ENCODE measurements around the gene SEMA3C. TPM values are rescaled to one million over a fixed set of nuclear protein-coding genes. Genes with fewer than 3 reads are reported as not detected.
"Not testable (repeated sequence)": the region's sequence is repeated elsewhere in the genome, so short reads cannot be mapped to it uniquely, and the experiment has no call there.

Gene SEMA3C
- total RNA-seq, 1 experiment from 2014 or later = 136 TPM

DNA sequence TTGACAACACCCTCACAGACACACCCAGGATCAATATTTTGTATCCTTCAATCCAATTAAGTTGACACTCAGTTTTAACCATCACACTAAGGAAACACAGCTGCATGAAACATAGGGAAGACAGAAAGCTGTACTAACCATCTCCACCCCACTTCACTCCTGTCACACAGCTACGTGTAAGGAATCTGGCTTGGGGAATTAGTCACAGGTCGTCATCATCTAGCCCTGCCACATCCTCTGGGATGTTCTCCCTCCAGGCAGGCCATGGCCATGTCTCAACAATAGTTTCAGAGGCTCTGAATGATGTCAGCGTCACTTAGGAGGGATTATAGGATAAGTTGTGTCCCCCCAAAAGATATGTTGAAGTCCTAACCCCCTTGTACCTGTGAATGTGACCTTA is 10.8 kb upstream of the SEMA3C start:
- peak; percentile 59 for DNase-seq (ENCODE audit: low read depth)

DNA sequence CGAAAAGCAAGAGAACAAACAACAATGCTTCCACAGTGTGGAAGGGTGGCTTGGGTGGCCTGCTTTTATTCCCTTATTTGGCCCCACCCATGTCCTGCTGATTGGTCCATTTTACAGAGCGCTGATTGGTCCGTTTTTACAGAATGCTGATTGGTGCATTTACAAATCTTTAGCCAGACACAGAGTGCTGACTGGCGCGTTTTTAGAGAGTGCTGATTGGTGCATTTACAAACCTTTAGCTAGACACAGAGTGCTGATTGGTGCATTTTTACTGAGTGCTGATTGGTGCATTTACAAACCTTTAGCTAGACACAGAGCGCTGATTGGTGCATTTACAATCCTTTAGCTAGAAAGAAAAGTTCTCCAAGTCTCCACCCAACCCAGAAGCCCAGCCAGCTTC is 8.1 kb upstream of the SEMA3C start:
- DNase-seq (ENCODE audit: low read depth) = not testable (repeated sequence)

DNA sequence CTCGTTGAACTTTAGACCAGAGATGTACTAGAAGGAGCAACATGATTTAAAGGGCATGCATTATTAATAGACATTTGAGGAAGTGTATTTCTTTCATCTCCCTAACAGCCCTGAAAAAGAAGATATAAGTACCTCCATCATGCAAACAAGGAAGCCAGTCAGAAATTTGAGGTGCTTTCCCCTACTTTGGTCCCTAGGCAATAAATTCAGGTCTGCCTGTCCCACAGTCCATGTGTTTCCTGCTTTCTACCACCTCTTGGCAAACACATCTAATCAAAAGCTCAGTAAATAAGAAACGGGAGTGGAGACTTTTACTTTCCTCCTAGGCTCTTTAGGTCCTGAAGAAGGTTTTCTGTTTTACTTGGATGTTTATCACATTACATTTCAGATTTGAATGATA is 5.2 kb upstream of the SEMA3C start:
- DNase-seq (ENCODE audit: low read depth) = no peak

DNA sequence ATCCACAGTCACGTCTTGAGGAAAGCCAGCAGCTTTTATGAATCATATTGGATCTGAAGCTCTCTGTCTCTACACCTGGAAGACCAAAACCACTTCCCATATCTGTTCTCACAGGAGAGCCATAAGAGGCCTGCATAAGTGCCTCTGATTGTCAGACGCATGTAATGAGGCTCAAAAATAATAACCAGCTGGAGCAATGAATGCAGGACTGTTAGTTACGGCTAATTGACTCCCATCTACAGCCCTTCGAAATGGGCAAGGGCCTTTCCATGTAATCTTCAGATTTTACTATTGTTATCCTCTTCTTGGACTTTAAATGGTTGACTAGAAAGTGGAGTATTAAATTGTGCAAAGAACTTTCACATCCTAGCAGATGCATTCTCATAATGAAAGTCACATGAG is 4.4 kb upstream of the SEMA3C start:
- DNase-seq (ENCODE audit: low read depth) = no peak

DNA sequence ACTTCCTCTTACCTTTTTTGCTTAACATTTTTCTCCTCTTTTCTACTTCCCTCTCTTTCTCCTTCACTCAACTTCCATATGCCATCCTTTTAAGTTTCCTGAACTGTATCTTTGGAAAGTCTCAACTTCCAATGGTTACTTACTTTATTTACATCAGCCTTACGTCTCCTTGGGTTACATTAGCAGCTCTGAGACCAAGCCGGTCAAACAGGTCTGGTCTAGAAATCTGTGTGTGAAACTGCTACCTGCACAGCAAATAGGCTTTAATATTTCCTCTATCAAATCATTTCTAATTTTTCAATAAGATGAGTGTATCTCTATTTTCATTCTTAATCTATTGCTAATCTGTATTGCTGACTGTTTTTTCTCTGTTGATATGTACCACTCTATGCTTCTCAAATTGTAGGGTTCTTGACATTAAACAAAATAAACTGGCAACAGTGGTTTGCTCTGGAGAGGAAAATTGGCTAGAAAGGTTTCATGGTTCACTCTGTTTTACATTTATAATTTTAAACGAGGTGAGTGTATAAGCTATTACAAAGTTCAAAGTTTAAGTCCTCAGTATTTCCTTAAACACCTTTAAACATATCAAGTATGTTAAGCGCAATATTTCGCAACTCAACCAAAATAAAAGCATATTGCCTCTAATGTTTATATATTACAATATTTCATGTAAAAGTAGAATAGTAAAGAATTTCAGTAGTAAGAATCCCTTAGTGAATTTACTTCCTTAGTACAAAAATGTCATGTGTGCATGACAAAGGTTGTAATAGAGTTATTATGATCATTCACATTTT is 3.6 kb upstream of the SEMA3C start:
- DNase-seq (ENCODE audit: low read depth) = no peak

DNA sequence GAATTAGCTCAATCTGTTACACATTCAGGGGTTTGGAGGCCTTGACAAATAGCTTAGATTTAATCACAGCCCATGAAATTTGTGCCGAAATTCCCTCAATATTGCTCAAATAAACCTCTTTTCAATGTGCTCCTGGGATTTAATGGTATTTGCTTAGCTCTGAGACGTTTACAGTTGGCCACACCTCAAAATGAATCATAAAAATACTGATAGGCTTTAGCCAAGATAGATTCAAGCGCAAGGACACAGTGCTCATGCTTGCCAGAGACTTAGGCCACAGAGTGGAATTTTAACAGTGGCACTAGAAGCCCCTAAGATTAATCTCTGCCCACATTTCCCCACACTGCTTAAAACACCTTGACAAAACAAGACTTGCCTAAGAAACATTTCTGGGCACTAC is 2.3 kb upstream of the SEMA3C start:
- peak; percentile 23 for DNase-seq (ENCODE audit: low read depth)

DNA sequence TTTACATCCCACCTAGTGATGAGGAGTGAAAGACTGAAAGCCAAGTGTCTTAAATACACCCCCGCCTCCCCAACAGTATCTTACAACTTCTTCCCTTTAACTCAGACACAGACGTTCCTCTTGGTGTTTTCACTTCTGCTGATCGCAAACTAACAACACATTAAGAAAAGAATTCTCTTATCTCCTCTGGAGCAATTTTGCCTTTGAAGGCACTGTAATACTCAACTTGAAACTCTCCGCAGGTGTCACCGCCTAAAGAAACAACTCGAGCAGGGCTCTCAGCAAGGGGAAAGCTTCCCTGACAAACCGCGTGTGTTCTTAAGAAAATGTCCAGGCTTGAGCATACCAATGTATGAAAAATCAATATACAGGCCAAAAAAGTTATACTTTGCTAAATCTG is 452 bp downstream of the SEMA3C start:
- no peak for DNase-seq (ENCODE audit: low read depth)

DNA sequence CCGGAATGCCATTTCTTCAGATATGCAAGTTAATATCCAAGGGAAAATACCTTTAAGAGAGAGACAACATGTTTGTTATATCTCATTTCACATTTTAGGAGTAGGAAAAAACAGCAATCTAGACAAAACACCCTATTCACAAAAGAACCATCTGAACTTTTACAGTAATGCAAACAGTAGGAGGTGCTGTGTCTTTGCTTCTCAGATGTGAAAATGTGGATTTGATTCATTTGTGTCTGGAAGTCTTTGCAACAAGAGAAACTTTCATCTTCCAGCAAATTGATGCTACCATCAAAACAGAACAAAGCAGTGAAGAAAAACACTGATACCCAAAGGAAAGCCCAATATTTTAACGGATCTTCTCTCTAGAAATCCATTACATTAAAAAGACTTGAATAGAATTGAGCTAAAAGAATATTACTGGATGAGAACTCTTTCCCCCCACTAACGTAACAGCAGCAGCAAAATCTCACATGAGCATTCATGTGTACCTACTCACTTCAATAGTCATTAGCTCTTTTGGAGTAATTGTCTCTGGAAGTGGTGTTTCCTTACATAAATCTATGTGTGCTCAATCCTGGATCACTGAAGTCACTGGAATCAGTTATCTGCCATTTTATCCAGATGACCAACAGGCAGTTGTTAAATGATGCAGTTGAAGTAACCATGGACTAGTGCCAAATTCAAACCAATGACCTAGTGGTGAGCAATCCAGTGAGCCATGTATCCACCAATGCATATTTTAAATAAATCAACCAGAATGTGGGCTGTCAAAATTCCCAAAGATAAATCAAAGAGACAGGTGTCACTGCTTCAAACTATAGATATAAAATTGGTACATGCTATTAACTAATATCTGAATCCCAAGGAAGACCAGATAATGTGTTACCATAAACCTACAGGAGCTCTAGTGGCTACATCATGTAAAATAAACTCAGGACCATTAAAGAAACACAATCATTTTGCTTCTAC is 1.8 kb downstream of the SEMA3C start:
- DNase-seq (ENCODE audit: low read depth) = peak; percentile 90

DNA sequence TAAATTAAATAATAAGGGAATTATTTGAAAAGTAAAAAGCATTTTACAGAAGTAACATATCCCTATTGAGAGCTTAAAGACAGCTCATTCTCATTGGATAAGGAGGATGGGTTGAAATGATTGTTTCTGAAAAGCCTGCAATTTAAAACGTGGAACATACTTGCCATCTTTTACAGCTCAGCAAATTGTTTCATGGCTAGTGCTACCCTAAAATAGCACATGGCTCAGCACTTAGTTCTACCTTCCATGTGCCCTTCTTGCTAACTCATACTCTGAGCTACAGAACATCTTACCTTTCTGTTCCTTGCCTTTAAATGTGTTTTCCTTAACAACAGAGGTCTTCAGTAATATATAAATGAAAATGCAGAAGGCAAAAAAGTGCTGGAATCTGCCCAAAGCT is 8.6 kb downstream of the SEMA3C start:
- DNase-seq (ENCODE audit: low read depth) = no peak

DNA sequence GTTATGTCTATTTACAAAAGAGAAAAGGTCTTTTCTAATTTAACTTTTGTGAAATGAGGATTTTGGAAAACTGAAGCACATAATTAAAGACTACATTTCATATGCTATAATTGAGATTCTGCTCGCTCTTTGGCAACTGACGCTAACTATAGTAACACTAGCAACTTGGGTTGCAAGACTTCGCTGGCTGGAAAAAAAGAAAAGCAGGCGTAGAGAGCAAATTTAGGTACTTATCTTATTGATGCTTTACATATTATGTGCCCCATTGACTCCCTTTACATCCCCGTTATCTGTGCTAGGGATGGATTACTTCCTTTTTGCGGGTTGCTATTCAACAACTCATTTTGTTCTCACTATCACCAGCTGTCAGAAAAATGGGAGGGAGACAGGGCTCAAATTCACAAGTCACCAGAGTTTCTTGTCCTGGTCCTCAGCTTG is 10.5 kb downstream of the SEMA3C start:
- no peak for DNase-seq (ENCODE audit: low read depth)

DNA sequence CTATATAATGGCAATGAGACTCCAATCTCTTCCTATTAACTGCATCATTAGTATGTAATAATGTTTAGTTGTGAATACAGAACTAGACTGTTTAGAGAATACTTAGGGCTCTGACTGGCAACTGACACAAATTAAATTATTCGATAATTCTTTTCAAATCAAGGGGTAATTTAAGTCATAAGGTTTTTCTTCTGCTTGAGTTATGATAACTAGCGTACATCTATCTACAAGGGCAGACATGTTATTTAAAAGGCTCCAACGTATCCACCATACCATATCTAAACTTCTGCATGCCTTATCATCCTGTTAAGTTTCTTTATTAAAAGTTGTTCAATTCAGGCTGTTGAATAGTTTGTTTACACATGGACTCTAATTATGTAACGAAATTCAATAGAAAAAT is 11.2 kb downstream of the SEMA3C start:
- DNase-seq (ENCODE audit: low read depth) = no peak

DNA sequence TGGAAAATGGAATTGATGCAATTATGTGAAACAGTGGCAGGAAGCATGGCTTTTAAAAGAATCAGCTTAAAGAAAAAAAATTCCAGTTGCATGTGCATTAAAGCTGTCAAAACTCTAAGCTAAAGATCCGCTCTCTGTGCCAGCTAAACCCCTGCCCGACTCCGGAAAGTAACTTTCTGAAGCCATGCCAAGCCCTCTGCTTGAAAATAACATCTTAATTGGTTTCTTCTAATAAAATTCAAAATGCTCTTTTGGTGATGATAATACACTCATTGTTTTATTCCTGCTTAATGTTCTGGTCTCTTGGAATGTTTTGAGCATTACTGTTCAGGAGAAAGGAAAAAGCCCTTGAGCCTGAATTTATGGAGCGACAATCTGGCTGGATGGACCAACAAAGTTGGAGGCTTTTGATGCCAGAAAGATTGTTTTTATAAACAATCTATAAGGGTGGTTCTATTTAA is 11.7 kb downstream of the SEMA3C start:
- no peak for DNase-seq (ENCODE audit: low read depth)

DNA sequence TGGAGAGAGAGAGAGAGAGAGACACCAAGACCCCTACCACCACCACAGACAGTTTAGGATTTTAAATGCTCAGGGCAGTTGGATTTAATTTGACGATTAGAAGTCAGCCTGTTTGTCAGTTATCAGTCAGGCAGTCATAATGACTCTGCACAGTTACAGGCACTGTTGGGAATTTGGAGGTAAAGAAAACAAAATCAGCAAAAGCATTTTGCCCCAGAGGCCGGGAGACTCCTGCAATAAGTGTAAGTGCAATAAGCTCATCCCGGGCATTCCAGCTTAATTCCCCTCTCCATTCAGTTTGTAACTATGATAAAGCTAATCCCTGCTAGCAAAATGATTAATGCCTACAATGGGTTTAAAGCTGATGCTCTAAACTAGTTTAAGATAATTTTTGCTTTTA is 13.5 kb downstream of the SEMA3C start:
- DNase-seq (ENCODE audit: low read depth) = no peak

DNA sequence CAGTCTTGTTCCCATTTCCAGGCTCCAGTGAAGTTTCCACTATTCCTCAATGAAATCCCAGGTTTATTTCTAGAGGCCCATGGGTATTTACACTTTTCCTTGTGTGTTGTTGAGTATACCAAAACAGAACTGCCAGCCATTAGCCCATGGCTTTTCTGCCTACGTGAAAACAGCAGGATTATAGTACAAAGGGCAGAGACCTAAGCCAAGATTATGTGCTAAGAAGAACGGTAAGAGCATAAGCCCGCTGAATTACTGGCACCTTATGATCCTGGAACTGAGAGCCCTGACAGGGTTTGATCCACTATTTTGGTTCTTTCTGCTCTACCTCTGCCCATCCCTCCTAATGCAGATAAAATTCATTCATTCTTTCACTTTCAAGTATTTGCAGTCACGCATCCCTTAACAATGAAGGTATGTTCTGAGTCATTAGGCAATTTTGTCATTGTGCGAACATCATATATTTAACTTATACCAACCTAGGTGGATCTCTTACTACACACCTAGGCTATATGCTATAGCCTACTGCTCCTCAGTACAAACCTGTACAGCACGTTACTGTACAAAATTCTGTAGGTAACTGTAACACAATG is 16.0 kb downstream of the SEMA3C start:
- no peak for DNase-seq (ENCODE audit: low read depth)

DNA sequence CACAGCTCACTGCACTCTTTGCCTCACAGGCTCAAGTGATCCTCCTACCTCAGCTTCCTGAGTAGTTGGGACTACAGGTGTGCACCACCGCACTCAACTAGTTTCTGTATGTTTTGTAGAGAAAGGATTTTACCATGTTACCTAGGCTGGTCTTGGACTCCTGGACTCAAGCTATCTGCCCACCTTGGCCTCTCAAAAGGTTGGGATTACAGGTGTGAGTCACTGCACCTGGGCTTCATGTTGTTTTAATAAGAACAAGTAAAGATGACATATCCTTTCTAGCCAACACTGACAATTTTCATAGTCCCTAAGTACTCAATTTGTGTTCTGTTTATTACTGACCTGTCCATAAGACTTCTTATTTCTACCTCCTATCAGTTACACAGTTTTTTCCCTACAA is 16.8 kb downstream of the SEMA3C start:
- no peak for DNase-seq (ENCODE audit: low read depth)

DNA sequence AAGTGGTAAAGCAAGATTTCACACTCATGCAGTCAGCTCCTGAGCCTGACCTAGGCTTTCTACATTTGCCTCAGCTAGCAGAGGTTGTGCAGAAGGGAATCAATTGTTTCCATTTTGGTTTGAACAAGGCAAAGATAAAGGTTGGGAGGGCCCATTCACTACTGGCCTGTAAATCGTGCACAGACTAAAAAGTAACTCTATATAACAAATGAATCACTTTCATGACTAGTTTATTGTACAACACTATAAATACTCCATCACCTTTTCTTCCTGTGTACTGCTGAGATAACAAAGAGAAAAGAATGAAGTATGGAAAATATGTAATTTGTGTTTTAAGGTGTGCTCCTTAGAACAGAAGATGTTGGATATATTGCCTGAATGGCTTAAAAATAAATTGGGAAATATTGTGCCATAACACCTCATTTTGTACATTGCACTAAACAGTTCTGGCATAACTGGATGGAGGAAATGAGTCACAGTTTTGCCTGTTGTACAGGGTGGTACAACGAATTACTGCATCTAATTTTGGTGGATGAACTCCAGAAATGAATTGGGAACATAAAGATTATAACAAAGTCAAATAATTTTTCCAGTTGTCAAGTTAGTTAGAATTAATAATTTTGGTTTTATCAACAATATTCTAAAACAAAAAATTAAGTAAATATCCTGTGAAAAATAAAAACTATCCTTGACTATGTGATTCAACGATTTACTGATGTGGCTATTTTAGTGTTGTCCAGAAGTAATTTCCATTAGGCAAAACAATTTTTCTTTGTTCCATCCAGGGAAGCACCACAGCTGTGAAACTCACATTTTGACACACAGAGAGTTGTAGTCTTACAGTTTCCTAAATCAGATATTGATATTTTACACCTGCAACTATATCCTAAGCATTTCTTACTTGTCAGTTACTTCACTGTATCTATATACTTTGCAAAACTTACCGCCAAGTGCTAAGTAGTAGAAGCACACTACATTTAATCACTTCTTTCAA is 18.0 kb downstream of the SEMA3C start:
- peak; percentile 89 for DNase-seq (ENCODE audit: low read depth)

DNA sequence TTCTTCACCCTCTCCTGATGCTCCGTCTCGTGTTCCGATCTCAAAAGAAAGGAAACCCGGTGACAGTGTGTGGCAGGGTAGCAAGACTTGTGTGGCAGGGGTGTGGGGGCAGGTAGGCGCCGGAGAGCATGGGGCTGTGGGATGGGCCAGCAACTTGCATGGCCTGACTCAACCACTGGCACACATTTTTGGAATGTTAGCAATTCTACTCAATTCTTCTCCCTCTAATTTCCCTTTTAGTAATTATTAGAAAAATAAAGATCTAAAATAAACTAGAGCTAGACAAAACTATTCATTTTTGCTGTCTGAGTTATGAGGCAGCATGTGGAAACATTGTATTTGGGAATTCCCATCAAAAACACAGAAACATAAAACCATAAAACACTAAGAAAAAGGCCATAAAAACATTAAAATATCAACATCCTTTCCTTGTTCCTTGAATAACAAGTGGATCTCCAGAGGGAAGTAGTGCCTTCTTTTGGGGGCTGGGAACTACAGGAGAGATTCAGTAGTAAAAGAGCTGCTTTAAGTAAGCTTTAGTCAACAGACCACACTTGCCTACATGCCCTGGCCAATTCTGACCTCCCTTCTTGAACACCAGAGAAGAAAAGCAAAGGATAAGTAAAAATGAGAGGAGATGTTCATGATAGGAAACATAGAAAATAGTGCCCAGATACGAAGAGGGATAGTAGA is 21.8 kb downstream of the SEMA3C start:
- peak; percentile 30 for DNase-seq (ENCODE audit: low read depth)

DNA sequence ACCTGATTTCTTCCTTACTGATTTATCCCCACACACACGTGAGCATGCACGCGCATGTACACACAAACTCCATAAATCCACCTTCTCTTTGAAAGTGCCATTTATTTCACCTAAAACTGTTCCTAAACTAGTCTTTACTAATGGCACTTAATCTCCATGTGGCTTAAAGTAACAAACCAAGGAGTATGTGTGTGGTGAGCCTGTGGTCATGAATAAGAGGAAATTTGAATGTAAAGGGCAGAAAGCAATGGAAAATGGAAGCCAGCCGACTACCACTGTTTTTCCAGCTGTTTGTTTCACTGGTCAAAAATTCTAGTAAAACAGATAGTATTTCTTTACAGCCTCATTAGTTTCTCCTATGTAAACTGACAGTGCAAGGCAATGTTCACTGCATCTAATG is 23.8 kb downstream of the SEMA3C start:
- DNase-seq (ENCODE audit: low read depth) = peak; percentile 97

DNA sequence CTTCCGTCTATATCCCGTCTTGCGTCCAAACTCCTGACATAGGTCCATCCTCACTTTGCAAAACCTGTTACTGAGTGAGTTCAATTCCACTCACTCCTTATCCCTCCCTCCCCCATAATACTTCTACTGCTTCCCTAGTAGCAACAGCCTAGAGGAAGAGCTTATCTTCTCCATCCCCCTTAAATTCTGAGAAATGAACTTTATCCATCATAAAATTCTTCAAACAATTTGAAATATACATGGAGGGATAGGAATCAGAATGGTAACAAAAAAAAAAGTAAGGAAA is 27.6 kb downstream of the SEMA3C start:
- no peak for DNase-seq (ENCODE audit: low read depth)

All from LHCN-M2 (cell line).